CD14-positive monocyte (primary cell): Measurements from ENCODE around the gene CD74. TPM values are rescaled to one million over a fixed set of nuclear protein-coding genes. Genes with fewer than 3 reads are reported as not detected.

Source experiments
- DNase-seq, 3 donors: peaks; one replicate each; pipeline ENCODE4 v3.0.0-alpha.2; 2011 to 2022
- H2AFZ ChIP-seq: 2 replicates; pipeline ENCODE4 v1.6.0; 2012; ENCODE audit warnings: mild to moderate bottlenecking, low read depth, low read length, inconsistent platforms; ENCODE audit not compliant: insufficient read depth, poor library complexity, severe bottlenecking
- H3K27ac ChIP-seq, 2 donors: 1 replicate in 1 of 2; 2 replicates in 1 of 2; pipeline ENCODE4 v1.5.1; 2012 to 2013; ENCODE audit warnings: low read length in 2 of 2, control low read depth in 1 of 2, inconsistent platforms in 1 of 2, low read depth in 1 of 2, mild to moderate bottlenecking in 1 of 2
- H3K27me3 ChIP-seq, 2 donors: one replicate each; pipeline versions ENCODE4 v1.6.0 to v1.6.1; 2011 to 2013; ENCODE audit warnings: low read length in 2 of 2; ENCODE audit not compliant: control insufficient read depth in 2 of 2, insufficient read depth in 2 of 2
- H3K36me3 ChIP-seq, 2 donors: replicated peaks in 1 of 2; 1 replicate in 1 of 2; 2 replicates in 1 of 2; pipeline versions ENCODE4 v1.5.1 to v1.6.1; 2012 to 2013; ENCODE audit warnings: low read length in 2 of 2, control low read depth in 1 of 2, inconsistent platforms in 1 of 2, mild to moderate bottlenecking in 1 of 2; ENCODE audit not compliant: insufficient read depth in 2 of 2, control insufficient read depth in 1 of 2
- H3K4me1 ChIP-seq, 2 donors: 1 replicate in 1 of 2; 2 replicates in 1 of 2; pipeline versions ENCODE4 v1.5.1 to v1.6.1; 2012 to 2013; ENCODE audit warnings: low read length in 2 of 2, control low read depth in 1 of 2, inconsistent platforms in 1 of 2, mild to moderate bottlenecking in 1 of 2, moderate library complexity in 1 of 2; ENCODE audit not compliant: insufficient read depth in 2 of 2, control insufficient read depth in 1 of 2
- H3K4me2 ChIP-seq: replicated peaks from 2 replicates; pipeline ENCODE3; 2012; ENCODE audit warnings: low read length, moderate library complexity, mild to moderate bottlenecking; ENCODE audit not compliant: poor library complexity, severe bottlenecking; ENCODE audit errors: extremely low read depth
- H3K4me3 ChIP-seq, 3 experiments: fragments of 200-600 bp in 1 of 3; sonication (generic) in 1 of 3; replicated peaks in 1 of 3; 1 replicate in 2 of 3; 2 replicates in 1 of 3; pipeline ENCODE4 v1.5.1; 2011 to 2013; ENCODE audit warnings: low read length in 3 of 3, mild to moderate bottlenecking in 3 of 3, control low read depth in 2 of 3, low read depth in 2 of 3, inconsistent platforms in 1 of 3, moderate library complexity in 1 of 3
- H3K79me2 ChIP-seq: 2 replicates; pipeline ENCODE4 v1.6.0; 2012; ENCODE audit warnings: mild to moderate bottlenecking, control low read depth, inconsistent platforms, low read length, moderate library complexity; ENCODE audit not compliant: insufficient read depth
- H3K9ac ChIP-seq: 2 replicates; pipeline ENCODE4 v1.6.0; 2017; ENCODE audit warnings: low read length, mild to moderate bottlenecking; ENCODE audit not compliant: insufficient read depth, poor library complexity, severe bottlenecking
- H3K9me3 ChIP-seq, 2 donors: replicated peaks in 1 of 2; 1 replicate in 1 of 2; 2 replicates in 1 of 2; pipeline versions ENCODE4 v1.5.1 to v1.6.1; 2012 to 2013; ENCODE audit warnings: low read length in 2 of 2, control low read depth in 1 of 2; ENCODE audit not compliant: control insufficient read depth in 1 of 2, insufficient read depth in 1 of 2
- H4K20me1 ChIP-seq: 2 replicates; pipeline ENCODE4 v1.6.0; 2012; ENCODE audit warnings: mild to moderate bottlenecking, low read length, control low read depth, moderate library complexity; ENCODE audit not compliant: insufficient read depth
- H3K27ac Mint-ChIP-seq, 7 donors: one replicate each; pipeline ENCODE4 v1.8.0; 2020; ENCODE audit warnings: mild to moderate bottlenecking in 7 of 7, mixed read lengths in 7 of 7, moderate library complexity in 6 of 7, inconsistent platforms in 2 of 7
- H3K27me3 Mint-ChIP-seq, 3 donors: one replicate each; pipeline ENCODE4 v1.8.0; 2021 to 2022; ENCODE audit warnings: low read depth in 3 of 3, mild to moderate bottlenecking in 3 of 3, mixed read lengths in 3 of 3, moderate library complexity in 3 of 3, inconsistent platforms in 1 of 3
- H3K36me3 Mint-ChIP-seq, 2 donors: one replicate each; pipeline ENCODE4 v1.8.0; 2020; ENCODE audit warnings: mixed read lengths in 2 of 2, inconsistent platforms in 1 of 2, mild to moderate bottlenecking in 1 of 2
- H3K4me1 Mint-ChIP-seq: one replicate; pipeline ENCODE4 v1.8.0; 2020; ENCODE audit warnings: mild to moderate bottlenecking, mixed read lengths
- H3K4me3 Mint-ChIP-seq, 2 donors: one replicate each; pipeline ENCODE4 v1.8.0; 2020; ENCODE audit warnings: mild to moderate bottlenecking in 2 of 2, mixed read lengths in 2 of 2, moderate library complexity in 1 of 2
- H3K9me3 Mint-ChIP-seq, 7 donors: one replicate each; pipeline ENCODE4 v1.8.0; 2020 to 2022; ENCODE audit warnings: mixed read lengths in 7 of 7, mild to moderate bottlenecking in 6 of 7, moderate library complexity in 6 of 7, inconsistent platforms in 2 of 7
- CTCF ChIP-seq: fragments of 200-600 bp; IDR thresholded peaks from one replicate; pipeline ENCODE4 v1.8.0; 2022; ENCODE audit warnings: antibody characterized with exemption, mild to moderate bottlenecking
- WGBS: methylation state at CpG from one replicate; pipeline ENCODE4 v1.1.5; 2013; ENCODE audit warnings: missing lambda C conversion rate; ENCODE audit not compliant: insufficient coverage; 5-methylcytosine and 5-hydroxymethylcytosine counted together
- intact Hi-C, 2 donors: fragments of 100-400 bp; cut with micrococcal nuclease; formaldehyde crosslinking; loops; one replicate each; pipeline versions ENCODE4 v1.15.0 to v1.15.1; 2023
- polyA plus RNA-seq, 3 donors: library from polyadenylated mRNA; depleted of rRNA in 1 of 3; unstranded in 2 of 3; stranded (reverse) in 1 of 3; fragments of 300-500 nt in 2 of 3; fragments of >200 nt in 1 of 3; fragmentation: Illumina TruSeq in 2 of 3; gene quantifications; 1 replicate in 2 of 3; 2 replicates in 1 of 3; pipeline ENCODE4 v1.2.3, GENCODE V29; 2012 to 2021

The CD74 gene
- polyA plus RNA-seq, 3 donors: 3,498 to 7,550 (median 4,939) TPM

- H3K9me3 Mint-ChIP-seq: peaks cover 0 to 2% (median 2%) of the 10 kb centered on the region in 7 donors
- WGBS: no CpG with 5 or more reads among the region's 4 CpGs
- peaks cover 49 to 52% of the 10 kb centered on the region in 2 donors for H3K36me3 Mint-ChIP-seq
- no peak for TF ChIP-seq CTCF
- no peak for DNase-seq
- Histone ChIP-seq H4K20me1 (peaks cover 56% of the 10 kb centered on the region), H3K4me1 (peaks cover 21 to 24% of the 10 kb centered on the region in 2 donors), H3K9ac (peak overlapping the region; percentile 92), H3K79me2 (peaks cover 42% of the 10 kb centered on the region), H3K27ac (peak overlapping the region in 1 of 2 donors; percentile 97), H3K4me2 (peak overlapping the region; percentile 86), H3K27me3 (no peaks in the 10 kb centered on the region), H3K4me3 (peak overlapping the region; percentile 79 to 95 (median 95)), H3K9me3 (no peaks in the 10 kb centered on the region), H3K36me3 (peaks cover 44 to 48% of the 10 kb centered on the region in 2 donors), H2AFZ (no peak overlapping the region)
- intact Hi-C loops: loop anchor here (5.0 kb wide), 2 partner anchors 36 to 39 kb away; partner anchors contain the start of gene CD74 (in 2 of the 2)
- H3K27ac Mint-ChIP-seq: peak overlapping the region; percentile 99 to 100 (median 100)
- H3K4me3 Mint-ChIP-seq: peak overlapping the region; percentile 95 to 98
- peaks cover 21% of the 10 kb centered on the region for H3K4me1 Mint-ChIP-seq
- no peaks in the 10 kb centered on the region for H3K27me3 Mint-ChIP-seq
Measured at GRCh38 chr5:150448334-150448733, 35.6 kb upstream of the CD74 start.

GRCh38 chr5:150447188-150447587, 34.5 kb upstream of the CD74 start:
- Mint-ChIP-seq H3K4me1 (peaks cover 18% of the 10 kb centered on the region), H3K36me3 (peaks cover 56% of the 10 kb centered on the region in 2 donors), H3K9me3 (peaks cover 0 to 2% (median 2%) of the 10 kb centered on the region in 7 donors), H3K27ac (peak overlapping the region in 5 of 7 donors; percentile 2 to 100 (median 79)), H3K27me3 (no peaks in the 10 kb centered on the region), H3K4me3 (no peak overlapping the region)
- TF ChIP-seq CTCF: no peak
- Histone ChIP-seq H3K4me1 (peaks cover 14 to 17% of the 10 kb centered on the region in 2 donors), H3K36me3 (peaks cover 46 to 53% of the 10 kb centered on the region in 2 donors), H3K79me2 (peaks cover 42% of the 10 kb centered on the region), H2AFZ (no peak overlapping the region), H3K4me3 (no peak overlapping the region), H4K20me1 (peaks cover 58% of the 10 kb centered on the region), H3K27me3 (no peaks in the 10 kb centered on the region), H3K9me3 (no peaks in the 10 kb centered on the region), H3K4me2 (no peak overlapping the region), H3K27ac (peak overlapping the region in 1 of 2 donors; percentile 97), H3K9ac (no peak overlapping the region)
- intact Hi-C loops: loop anchor here (5.0 kb wide), 2 partner anchors 35 to 40 kb away; partner anchors contain the start of gene CD74 (in 2 of the 2)
- no CpG with 5 or more reads among the region's 6 CpGs for WGBS
- no peak for DNase-seq
